HUES48 (cell line): Measurements from ENCODE around the gene TGFBI.

Experiments used
- H3K27ac ChIP-seq: one replicate; pipeline ENCODE4 v1.7.0; 2013; ENCODE audit warnings: low read depth, low read length, inconsistent platforms
- H3K27me3 ChIP-seq: 2 replicates; pipeline ENCODE4 v1.6.1; 2013; ENCODE audit warnings: mild to moderate bottlenecking, low read length; ENCODE audit not compliant: control insufficient read depth, insufficient read depth
- H3K36me3 ChIP-seq: 2 replicates; pipeline ENCODE4 v1.6.1; 2013; ENCODE audit warnings: low read length; ENCODE audit not compliant: control insufficient read depth, insufficient read depth
- H3K4me1 ChIP-seq: 2 replicates; pipeline ENCODE4 v1.6.1; 2013; ENCODE audit warnings: mild to moderate bottlenecking, low read length; ENCODE audit not compliant: control insufficient read depth, insufficient read depth
- H3K4me3 ChIP-seq: 2 replicates; pipeline ENCODE4 v1.5.1; 2013; ENCODE audit warnings: mild to moderate bottlenecking, low read depth, low read length
- H3K9ac ChIP-seq: 2 replicates; pipeline ENCODE4 v1.6.1; 2013; ENCODE audit warnings: mild to moderate bottlenecking, low read depth, low read length, moderate library complexity
- H3K9me3 ChIP-seq: 2 replicates; pipeline ENCODE4 v1.6.1; 2013; ENCODE audit warnings: low read length; ENCODE audit not compliant: control insufficient read depth, insufficient read depth

The TGFBI gene

DNA sequence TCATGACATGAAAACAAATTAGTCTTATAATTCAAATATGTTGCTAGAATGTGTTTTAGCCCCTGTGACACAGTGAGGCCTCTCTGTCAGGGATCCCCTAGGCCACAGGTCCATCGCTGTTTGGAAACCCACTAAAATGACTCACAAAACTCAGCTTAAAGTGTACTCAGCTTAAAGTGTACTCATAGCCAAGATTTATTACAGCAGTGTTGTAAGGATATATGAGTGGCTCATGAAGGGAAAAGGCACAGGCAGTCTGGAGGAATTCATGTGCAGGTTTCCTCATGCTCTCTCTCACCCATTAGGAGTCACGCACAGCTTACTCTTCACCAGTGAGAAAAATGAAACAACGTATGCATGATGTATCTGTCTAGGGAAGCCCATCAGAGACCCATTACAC, 24.4 kb upstream of the TGFBI start:
- no peaks in the 10 kb centered on the region for H3K4me1 ChIP-seq
- no peaks in the 10 kb centered on the region for H3K9me3 ChIP-seq
- H3K4me3 ChIP-seq, result no peak overlapping the region
- no peaks in the 10 kb centered on the region for H3K27me3 ChIP-seq
- no peaks in the 10 kb centered on the region for H3K36me3 ChIP-seq
- no peak overlapping the region for H3K27ac ChIP-seq
- no peak overlapping the region for H3K9ac ChIP-seq

- no peak overlapping the region for H3K27ac ChIP-seq
- H3K4me3 ChIP-seq, result no peak overlapping the region
- no peaks in the 10 kb centered on the region for H3K9me3 ChIP-seq
- no peak overlapping the region for H3K9ac ChIP-seq
- H3K36me3 ChIP-seq, result no peaks in the 10 kb centered on the region
- H3K27me3 ChIP-seq, result no peaks in the 10 kb centered on the region
- no peaks in the 10 kb centered on the region for H3K4me1 ChIP-seq
Measured at GRCh38 chr5:136005476-136005875, 23.3 kb upstream of the TGFBI start.

DNA sequence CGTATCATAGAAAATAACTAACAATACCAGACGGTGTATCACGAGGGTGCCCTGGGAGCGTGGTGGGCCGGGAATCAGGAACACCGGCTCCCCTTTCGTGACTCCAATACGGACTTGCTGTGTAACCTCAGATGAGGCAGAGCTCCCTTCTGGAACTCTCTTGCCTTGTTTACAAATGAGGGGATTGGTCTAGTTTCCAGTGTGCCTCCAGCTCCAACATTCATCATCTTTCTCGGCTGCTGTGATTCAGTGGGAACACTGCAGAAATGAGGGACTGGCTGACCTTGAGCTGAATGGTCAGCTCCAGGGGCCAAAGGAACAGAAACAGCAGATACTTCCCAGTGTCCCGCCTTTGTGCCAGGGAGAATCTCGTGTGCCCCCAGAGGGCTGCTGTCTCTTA, 22.6 kb upstream of the TGFBI start:
- Histone ChIP-seq H3K36me3 (no peaks in the 10 kb centered on the region), H3K27me3 (no peaks in the 10 kb centered on the region), H3K9me3 (no peaks in the 10 kb centered on the region), H3K9ac (no peak overlapping the region), H3K4me3 (no peak overlapping the region), H3K27ac (no peak overlapping the region), H3K4me1 (no peaks in the 10 kb centered on the region)

DNA sequence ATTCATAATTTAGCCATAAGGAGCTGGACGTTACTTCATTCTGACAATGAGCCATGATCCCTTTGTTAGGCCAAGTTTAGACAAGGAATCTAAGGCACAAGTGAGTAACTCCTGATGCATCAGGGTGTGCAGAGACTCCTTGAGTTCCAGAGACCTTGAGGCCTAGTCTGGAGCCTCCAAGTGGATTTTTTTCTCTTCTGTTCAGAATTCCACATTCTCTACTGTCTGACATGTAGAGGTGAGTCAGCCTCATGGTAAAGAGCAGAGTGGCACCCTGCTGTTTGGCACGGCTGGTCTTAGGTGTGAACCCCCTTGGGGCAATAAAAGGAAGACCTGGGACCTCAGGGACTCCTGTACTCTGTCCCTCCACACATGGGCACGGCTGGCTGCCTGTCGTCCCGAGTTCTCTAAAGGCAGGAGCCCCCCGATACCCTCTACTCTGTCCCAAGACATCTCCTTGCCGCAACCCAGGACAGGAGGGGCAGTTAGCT, 22.0 kb upstream of the TGFBI start:
- Histone ChIP-seq H3K4me1 (no peaks in the 10 kb centered on the region), H3K9me3 (no peaks in the 10 kb centered on the region), H3K4me3 (no peak overlapping the region), H3K9ac (no peak overlapping the region), H3K27me3 (no peaks in the 10 kb centered on the region), H3K36me3 (no peaks in the 10 kb centered on the region), H3K27ac (no peak overlapping the region)

DNA sequence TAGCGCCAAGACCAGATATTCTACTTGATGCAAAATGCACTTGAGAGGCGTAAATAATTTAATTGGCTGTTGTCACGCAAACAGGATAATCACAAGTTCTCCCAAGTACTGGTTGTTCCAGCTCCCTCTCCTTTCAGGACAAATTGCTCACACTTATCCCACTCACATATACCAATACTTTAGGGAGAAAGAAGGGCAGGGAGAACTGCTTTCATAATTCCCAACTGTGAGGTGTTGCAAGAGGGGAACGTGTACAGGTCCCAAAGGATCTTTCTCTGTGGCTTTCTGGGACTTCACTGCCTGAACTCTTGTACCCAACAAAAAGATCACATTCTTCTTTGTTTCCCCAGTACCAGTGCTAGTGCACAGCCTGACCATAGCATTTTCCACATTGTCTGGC, 21.5 kb upstream of the TGFBI start:
- no peak overlapping the region for H3K9ac ChIP-seq
- no peaks in the 10 kb centered on the region for H3K9me3 ChIP-seq
- H3K4me3 ChIP-seq, result no peak overlapping the region
- H3K36me3 ChIP-seq, result no peaks in the 10 kb centered on the region
- H3K27me3 ChIP-seq, result no peaks in the 10 kb centered on the region
- no peaks in the 10 kb centered on the region for H3K4me1 ChIP-seq
- no peak overlapping the region for H3K27ac ChIP-seq

GRCh38 chr5:136011414-136012001, 17.3 kb upstream of the TGFBI start:
- Histone ChIP-seq H3K4me3 (no peak overlapping the region), H3K9me3 (no peaks in the 10 kb centered on the region), H3K27me3 (no peaks in the 10 kb centered on the region), H3K36me3 (no peaks in the 10 kb centered on the region), H3K4me1 (no peaks in the 10 kb centered on the region), H3K27ac (no peak overlapping the region), H3K9ac (no peak overlapping the region)

DNA sequence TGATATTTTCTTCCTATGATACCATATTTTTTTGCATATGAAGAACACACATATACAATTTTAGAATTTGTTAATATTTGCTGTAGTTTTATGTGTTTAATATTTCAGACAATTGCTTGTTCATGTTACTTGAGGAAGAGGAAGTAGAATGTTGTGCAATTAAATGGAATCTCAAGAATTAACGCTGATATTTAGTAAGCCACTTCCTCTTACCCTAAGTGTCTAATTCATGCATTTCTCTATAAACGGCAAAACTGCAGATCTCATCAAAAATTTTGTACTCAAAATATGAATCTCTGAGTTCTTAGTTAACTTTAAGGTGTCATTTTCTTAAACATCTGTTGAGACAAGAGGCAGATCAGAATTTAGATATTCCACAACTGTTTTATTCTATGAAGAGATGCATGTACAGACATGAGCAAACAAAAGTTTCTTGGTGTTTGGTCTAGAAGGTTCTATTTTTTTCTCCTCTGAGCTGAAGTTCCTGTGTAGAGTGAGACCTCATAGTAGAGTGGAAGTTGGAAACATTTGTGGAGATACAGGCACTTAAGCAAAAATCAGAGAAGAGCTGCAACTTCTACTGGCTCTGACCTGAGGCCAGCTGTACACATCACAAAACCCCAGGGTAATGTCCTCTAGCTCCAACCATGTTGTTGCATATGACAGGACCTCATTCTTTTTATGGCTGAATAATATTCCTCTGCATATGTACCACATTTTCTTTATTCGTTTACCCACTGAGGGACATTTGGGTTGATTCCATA, 16.6 kb upstream of the TGFBI start:
- Histone ChIP-seq H3K9me3 (no peaks in the 10 kb centered on the region), H3K36me3 (no peaks in the 10 kb centered on the region), H3K4me3 (no peak overlapping the region), H3K4me1 (no peaks in the 10 kb centered on the region), H3K9ac (no peak overlapping the region), H3K27me3 (no peaks in the 10 kb centered on the region), H3K27ac (no peak overlapping the region)

DNA sequence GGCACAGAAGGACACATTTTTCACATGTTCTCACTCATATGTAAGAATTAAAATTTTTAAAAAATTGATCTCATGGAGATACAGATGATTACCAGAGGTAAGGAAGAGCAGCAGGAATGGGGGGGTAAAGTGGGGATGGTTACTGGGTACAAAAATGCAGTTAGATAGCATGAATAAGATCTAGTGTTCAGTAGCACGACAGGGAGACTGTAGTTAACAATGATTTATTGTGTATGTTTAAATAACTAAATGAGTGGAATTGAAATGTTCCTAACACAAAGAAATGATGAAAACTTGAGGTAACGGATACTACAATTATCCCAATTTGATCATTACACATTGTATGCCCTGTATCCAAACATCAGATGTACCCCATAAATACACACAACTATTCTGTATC, 15.2 kb upstream of the TGFBI start:
- no peaks in the 10 kb centered on the region for H3K4me1 ChIP-seq
- no peak overlapping the region for H3K9ac ChIP-seq
- no peaks in the 10 kb centered on the region for H3K27me3 ChIP-seq
- H3K9me3 ChIP-seq, result no peaks in the 10 kb centered on the region
- no peak overlapping the region for H3K4me3 ChIP-seq
- no peak overlapping the region for H3K27ac ChIP-seq
- H3K36me3 ChIP-seq, result no peaks in the 10 kb centered on the region

DNA sequence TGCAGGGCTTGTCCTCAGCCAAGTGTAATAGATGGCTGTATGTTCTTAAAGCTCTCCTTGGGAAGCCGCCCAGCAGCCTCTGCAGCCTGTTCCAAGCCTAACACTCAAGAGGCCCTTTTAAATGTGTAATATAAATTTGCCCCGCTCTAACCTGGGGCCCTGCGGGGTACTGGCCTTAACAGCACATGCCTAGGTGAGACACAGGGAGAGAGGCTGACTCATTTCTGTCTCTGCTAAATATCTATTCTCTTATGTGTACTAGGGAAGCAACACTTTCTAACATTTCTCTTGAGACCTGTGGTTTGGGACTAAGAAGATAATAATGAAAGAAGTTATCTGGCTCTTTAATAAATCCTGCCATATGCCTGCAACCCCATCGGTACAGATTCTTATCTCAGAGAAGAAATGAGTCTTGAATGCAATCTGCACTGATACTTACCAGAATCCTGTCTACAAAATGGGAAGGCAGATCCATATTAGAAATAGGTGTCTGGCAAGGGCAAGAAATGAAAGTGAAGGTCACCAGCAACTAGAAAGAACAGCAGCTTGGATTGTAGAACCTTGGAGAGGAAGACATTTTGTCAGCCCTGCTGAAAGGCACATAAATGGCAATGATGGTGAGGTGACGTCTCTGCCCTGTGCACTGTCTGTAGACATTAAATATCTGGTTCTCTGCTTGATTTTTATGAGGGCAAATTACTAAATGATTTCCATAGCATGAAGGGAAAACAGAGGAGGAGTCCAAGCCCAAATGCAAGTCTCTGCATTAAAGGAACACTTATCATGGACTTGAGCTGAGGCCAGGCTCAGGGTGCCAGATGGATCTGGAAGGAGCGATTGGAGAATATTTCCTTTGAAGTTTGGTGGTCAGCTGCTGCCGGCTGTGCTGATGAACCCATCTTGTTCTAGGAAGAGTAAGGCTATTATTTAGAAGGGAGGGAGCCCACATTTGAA, 14.5 kb upstream of the TGFBI start:
- H3K9me3 ChIP-seq, result no peaks in the 10 kb centered on the region
- no peak overlapping the region for H3K27ac ChIP-seq
- H3K27me3 ChIP-seq, result no peaks in the 10 kb centered on the region
- H3K9ac ChIP-seq, result no peak overlapping the region
- no peaks in the 10 kb centered on the region for H3K4me1 ChIP-seq
- no peaks in the 10 kb centered on the region for H3K36me3 ChIP-seq
- no peak overlapping the region for H3K4me3 ChIP-seq

DNA sequence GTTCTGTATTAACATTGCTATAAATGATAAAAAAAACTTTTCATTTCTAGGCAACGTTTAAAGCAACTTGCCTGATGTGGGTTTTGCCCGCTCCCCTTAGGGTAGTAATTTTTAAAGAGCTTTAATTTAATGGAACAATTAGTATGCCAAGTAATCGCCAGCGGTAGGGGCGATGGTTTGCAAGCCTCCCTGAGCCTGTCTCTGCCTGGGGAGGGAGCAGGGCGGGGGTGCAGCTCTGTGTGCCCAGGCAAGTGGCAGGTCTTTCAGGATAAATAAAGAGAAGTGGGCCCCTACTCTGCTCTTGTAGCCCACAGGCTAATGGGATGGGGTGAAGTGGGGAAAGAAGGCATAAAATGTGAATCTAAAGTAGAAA, 13.8 kb upstream of the TGFBI start:
- Histone ChIP-seq H3K27ac (no peak overlapping the region), H3K27me3 (no peaks in the 10 kb centered on the region), H3K9ac (no peak overlapping the region), H3K9me3 (no peaks in the 10 kb centered on the region), H3K36me3 (no peaks in the 10 kb centered on the region), H3K4me1 (no peaks in the 10 kb centered on the region), H3K4me3 (no peak overlapping the region)
